NK-92 treated with Interleukin-12 subunit alpha and Interleukin-12 subunit beta, amount 100 ng/mL, for 24 hours (cell line): Measurements from ENCODE around the gene GBF1.

Experiments
- DNase-seq: peaks from one replicate; lab custom pipeline; 2025; lab: John Stamatoyannopoulos, UW

GBF1 gene

GRCh38 chr10:102409604-102410428 is 164.5 kb downstream of the GBF1 start:
- DNase-seq = no peak

GRCh38 chr10:102410429-102411073 is 165.2 kb downstream of the GBF1 start:
- no peak for DNase-seq

- no peak for DNase-seq
Observed at GRCh38 chr10:102411341-102412255, 166.3 kb downstream of the GBF1 start.

GRCh38 chr10:102412293-102412692 is 167.0 kb downstream of the GBF1 start:
- no peak for DNase-seq

- DNase-seq = peak; percentile 48
Observed at GRCh38 chr10:102413053-102413705, 167.8 kb downstream of the GBF1 start.

GRCh38 chr10:102413806-102414561 is 168.7 kb downstream of the GBF1 start:
- DNase-seq = no peak

GRCh38 chr10:102414749-102415148 is 169.4 kb downstream of the GBF1 start:
- DNase-seq = no peak

- DNase-seq = no peak
Observed at GRCh38 chr10:102416283-102416682, 171.0 kb downstream of the GBF1 start.

GRCh38 chr10:102416695-102417094 is 171.4 kb downstream of the GBF1 start:
- DNase-seq = no peak

- no peak for DNase-seq
Observed at GRCh38 chr10:102418622-102419268, 173.4 kb downstream of the GBF1 start, which contains the start of gene PSD. TSS of gene PSD (minus strand) at chr10:102418785. CDS start at chr10:102417038, 1,747 bp downstream.

- peak; percentile 48 for DNase-seq
Observed at GRCh38 chr10:102419269-102420180, 174.2 kb downstream of the GBF1 start.

- no peak for DNase-seq
Observed at GRCh38 chr10:102420181-102420713, 174.9 kb downstream of the GBF1 start.

GRCh38 chr10:102420714-102421506 is 175.6 kb downstream of the GBF1 start, which contains the start of gene FBXL15:
TSS of gene FBXL15 (plus strand) at chr10:102420836. CDS start at chr10:102421130, 294 bp downstream.
- peak; percentile 91 for DNase-seq

- no peak for DNase-seq
Observed at GRCh38 chr10:102421507-102421756, 176.1 kb downstream of the GBF1 start.

- no peak for DNase-seq
Observed at GRCh38 chr10:102421757-102422512, 176.6 kb downstream of the GBF1 start.

GRCh38 chr10:102422545-102423129 is 177.3 kb downstream of the GBF1 start:
- peak; percentile 40 for DNase-seq

- DNase-seq = no peak
Observed at GRCh38 chr10:102423372-102423968, 178.1 kb downstream of the GBF1 start.
